ENCODE measurements around the gene TEKT3. TPM values are rescaled to one million over a fixed set of nuclear protein-coding genes. Genes with fewer than 3 reads are reported as not detected.

Gene TEKT3
- total RNA-seq, 1 donor from 2014 or later = 2.8 TPM

DNA sequence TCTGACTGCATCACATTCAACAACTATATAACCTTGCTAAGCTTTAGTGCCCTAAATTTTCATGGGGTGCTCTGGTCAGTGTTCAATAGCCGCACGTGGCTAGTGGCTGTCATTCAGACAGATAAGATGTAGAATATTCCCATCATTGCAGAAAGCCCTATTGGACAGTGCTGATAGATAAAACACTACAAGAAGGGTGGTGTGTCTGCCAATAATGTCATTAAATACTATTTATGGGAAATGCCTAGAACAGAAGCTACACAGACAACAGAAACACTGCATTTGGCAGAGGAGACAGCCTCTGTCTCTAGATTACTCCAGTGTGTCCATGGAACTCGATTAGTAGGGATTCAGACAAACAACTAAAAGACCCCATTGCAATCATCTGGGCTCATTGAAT, 47.8 kb downstream of the TEKT3 start:
- Mint-ChIP-seq H3K4me1 (ENCODE audit: low read depth) (peaks cover 6% of the 10 kb centered on the region), H3K4me3 (ENCODE audit: low read depth) (no peak overlapping the region), H3K36me3 (ENCODE audit: insufficient read depth) (no peaks in the 10 kb centered on the region), H3K27ac (no peak overlapping the region), H3K9me3 (ENCODE audit: low read depth) (peaks cover 6% of the 10 kb centered on the region), H3K27me3 (no peaks in the 10 kb centered on the region)
- TF ChIP-seq, protein P1, sequence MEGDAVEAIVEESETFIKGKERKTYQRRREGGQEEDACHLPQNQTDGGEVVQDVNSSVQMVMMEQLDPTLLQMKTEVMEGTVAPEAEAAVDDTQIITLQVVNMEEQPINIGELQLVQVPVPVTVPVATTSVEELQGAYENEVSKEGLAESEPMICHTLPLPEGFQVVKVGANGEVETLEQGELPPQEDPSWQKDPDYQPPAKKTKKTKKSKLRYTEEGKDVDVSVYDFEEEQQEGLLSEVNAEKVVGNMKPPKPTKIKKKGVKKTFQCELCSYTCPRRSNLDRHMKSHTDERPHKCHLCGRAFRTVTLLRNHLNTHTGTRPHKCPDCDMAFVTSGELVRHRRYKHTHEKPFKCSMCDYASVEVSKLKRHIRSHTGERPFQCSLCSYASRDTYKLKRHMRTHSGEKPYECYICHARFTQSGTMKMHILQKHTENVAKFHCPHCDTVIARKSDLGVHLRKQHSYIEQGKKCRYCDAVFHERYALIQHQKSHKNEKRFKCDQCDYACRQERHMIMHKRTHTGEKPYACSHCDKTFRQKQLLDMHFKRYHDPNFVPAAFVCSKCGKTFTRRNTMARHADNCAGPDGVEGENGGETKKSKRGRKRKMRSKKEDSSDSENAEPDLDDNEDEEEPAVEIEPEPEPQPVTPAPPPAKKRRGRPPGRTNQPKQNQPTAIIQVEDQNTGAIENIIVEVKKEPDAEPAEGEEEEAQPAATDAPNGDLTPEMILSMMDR (IDR thresholded peaks at IDR 0.05; ENCODE audit: unreplicated experiment) = no peak
- DNase-seq (ENCODE audit: low spot score, unreplicated experiment) = no peak

DNA sequence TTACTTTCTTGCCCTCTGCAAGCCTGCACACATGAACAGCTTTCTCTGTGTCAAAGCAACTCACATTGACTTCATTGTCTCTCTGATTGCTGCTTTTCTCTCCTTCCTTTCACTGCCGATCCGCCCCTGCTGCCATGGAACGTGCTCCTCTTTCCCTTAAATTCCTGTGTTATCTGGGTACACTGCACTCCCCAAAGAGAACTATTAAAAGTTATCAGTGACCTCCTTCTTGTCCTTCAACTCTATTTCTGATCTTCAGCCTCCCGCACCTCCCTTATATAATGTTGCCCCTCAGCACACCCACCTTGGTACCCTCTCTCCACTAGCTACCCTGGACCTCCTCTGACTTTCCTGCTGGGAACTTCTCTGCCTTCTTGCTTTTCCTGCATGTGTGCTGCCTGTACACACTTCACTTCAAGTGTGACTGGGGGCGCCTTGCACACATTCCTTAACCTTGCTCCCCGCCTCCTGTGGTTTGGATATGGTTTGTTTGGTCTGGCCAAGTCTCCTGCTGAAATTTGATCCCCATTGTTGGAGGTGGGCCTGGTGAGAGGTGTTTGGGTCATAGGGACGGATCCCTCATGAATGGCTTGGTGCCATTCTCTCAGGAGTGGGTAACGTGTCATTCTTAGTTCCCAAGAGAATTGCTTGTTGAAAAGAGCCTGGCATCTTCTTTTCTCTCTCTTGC, 49.6 kb downstream of the TEKT3 start:
- Mint-ChIP-seq H3K4me3 (ENCODE audit: low read depth) (no peak overlapping the region), H3K9me3 (ENCODE audit: low read depth) (peaks cover 6% of the 10 kb centered on the region), H3K4me1 (ENCODE audit: low read depth) (peaks cover 6% of the 10 kb centered on the region), H3K27me3 (peaks cover 5% of the 10 kb centered on the region), H3K27ac (no peak overlapping the region), H3K36me3 (ENCODE audit: insufficient read depth) (no peaks in the 10 kb centered on the region)
- TF ChIP-seq, protein P1 (IDR thresholded peaks at IDR 0.05; ENCODE audit: unreplicated experiment) = no peak
- DNase-seq (ENCODE audit: low spot score, unreplicated experiment) = no peak

DNA sequence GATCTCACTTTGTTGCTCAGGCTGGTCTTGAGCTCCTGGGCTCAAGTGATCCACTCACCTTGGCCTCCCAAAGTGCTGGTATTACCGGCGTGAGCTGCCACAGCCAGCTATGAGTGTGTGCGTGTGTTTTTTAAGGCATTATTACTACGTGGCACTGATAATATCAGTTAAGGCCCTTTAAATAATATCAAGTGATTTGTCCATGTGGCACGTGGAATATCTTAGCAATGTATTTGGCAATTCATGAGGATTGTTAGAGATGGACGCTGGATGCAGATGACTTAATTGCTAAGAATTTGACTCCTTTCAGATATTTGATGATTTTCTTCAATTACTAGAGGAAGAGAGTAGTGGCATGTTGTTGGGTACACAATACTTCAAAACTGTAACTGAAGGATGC, 50.8 kb downstream of the TEKT3 start:
- peaks cover 6% of the 10 kb centered on the region for H3K9me3 Mint-ChIP-seq (ENCODE audit: low read depth)
- peaks cover 6% of the 10 kb centered on the region for H3K4me1 Mint-ChIP-seq (ENCODE audit: low read depth)
- no peak overlapping the region for H3K4me3 Mint-ChIP-seq (ENCODE audit: low read depth)
- H3K27ac Mint-ChIP-seq = no peak overlapping the region
- no peak for DNase-seq (ENCODE audit: low spot score, unreplicated experiment)
- TF ChIP-seq, protein P1 (IDR thresholded peaks at IDR 0.05; ENCODE audit: unreplicated experiment) = no peak
- no peaks in the 10 kb centered on the region for H3K36me3 Mint-ChIP-seq (ENCODE audit: insufficient read depth)
- H3K27me3 Mint-ChIP-seq = peaks cover 5% of the 10 kb centered on the region

DNA sequence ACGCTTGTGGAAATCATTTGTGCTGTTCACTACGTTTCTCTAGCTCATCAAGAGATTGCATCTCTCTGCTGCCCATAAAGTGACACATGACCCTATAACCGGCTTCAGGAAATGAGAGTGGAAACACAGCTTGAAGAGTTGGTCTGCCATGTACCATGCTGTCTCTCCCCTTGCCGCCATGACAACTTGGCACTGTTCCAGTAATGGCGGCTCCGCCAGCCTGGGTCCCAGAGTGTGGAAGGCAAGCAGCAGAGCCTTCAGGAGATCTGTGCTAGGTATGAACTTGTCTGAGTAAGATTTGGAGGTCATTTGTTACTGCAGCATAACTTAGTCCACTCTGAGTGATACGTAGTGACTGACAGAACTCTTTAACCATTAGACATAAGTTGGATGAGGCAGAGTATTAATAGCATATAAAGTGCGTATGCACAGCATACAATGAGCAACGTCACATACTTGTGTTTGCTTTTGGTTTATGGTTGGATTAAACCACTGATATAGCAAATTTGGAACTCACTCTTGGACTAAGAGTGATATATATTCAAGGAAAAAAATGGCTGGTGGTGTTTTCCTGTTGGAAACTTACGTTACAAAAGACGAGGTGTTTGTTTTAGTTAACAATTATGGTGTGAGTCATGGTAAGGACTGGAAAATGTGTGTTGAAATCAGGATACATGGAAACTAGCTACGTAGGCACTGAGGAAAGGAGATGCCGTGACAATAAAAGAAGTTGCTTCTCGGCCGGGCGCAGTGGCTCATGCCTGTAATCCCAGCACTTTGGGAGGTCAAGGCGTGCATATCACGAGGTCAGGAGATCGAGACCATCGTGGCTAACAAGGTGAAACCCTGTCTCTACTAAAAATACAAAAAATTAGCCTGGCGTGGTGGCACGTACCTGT, 51.9 kb downstream of the TEKT3 start:
- Mint-ChIP-seq H3K27me3 (peaks cover 5% of the 10 kb centered on the region), H3K36me3 (ENCODE audit: insufficient read depth) (no peaks in the 10 kb centered on the region), H3K4me3 (ENCODE audit: low read depth) (no peak overlapping the region), H3K27ac (no peak overlapping the region), H3K9me3 (ENCODE audit: low read depth) (peaks cover 6% of the 10 kb centered on the region), H3K4me1 (ENCODE audit: low read depth) (peaks cover 6% of the 10 kb centered on the region)
- TF ChIP-seq, protein P1 (IDR thresholded peaks at IDR 0.05; ENCODE audit: unreplicated experiment) = no peak
- DNase-seq (ENCODE audit: low spot score, unreplicated experiment) = no peak

DNA sequence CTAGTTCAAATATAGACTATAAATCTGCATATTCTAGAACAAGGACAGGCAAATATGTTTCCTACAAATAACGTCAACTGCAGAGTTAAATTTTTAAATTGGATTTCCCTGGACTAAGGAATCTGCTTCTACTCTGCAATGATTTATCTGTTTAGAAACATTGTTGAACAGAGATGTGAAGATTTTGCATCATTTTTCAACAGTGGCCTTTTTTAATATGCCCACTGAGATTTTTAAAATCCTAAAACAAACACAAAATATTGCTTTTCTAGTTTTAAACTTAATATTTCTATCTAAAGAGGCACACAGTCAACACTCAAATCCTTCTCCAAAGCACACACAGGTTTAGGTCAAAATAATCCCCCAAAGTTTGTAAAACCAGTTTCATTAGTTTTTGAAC, 52.5 kb downstream of the TEKT3 start:
- Mint-ChIP-seq H3K4me3 (ENCODE audit: low read depth) (no peak overlapping the region), H3K27me3 (peaks cover 5% of the 10 kb centered on the region)
- TF ChIP-seq, protein P1 (IDR thresholded peaks at IDR 0.05; ENCODE audit: unreplicated experiment) = no peak

More for the DNA sequence above, 52.5 kb downstream of the TEKT3 start:
- Mint-ChIP-seq H3K9me3 (ENCODE audit: low read depth) (peaks cover 6% of the 10 kb centered on the region), H3K4me1 (ENCODE audit: low read depth) (peaks cover 6% of the 10 kb centered on the region), H3K36me3 (ENCODE audit: insufficient read depth) (no peaks in the 10 kb centered on the region), H3K27ac (no peak overlapping the region)
- DNase-seq (ENCODE audit: low spot score, unreplicated experiment) = no peak
